Fibroblast of skin of left quadriceps (primary cell): ENCODE results near the gene ROBO4.

Source experiments
- DNase-seq, 2 experiments: peaks; one replicate each; pipeline ENCODE4 v3.0.0-alpha.2; 2013; ENCODE audit warnings: low read depth in 2 of 2

ROBO4 gene

DNA sequence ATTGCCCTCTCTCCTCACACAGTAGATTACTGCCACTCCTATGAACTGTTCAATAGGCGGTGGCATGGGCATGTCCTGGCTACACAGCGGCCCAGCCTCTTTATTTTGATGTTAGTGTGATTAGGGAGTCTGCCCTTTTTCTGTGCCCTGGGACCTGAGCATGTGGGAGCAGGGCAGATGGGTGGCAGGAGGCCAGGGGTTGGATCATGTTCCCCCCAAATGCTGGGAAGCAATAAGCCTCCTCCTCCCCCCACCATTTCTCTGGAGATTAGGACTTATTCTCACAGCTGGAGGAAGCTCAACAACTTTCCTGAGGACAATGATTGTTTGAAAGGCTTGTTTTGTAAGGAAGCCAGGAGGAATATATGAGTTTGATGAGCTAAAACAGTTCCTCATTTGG is 22.2 kb upstream of the ROBO4 start:
- no peak for DNase-seq

DNA sequence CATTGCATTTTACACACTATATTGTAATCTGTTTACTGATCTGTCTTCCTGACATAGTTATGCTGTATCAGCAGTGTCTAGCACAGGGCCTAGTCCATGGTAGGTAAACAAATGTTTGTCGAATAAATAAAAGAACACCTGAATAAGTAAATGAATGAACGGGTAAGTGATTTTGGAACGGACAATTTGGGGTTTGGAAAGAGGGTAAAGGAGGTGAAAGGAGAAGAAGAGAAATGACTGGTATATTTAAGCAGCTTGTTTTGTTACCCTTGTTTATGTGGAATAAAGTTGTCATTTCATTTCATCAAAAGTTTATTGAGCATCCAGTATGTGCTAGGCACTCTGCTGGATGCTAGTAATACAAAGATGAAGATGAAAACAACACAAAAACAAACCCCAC is 21.3 kb upstream of the ROBO4 start, which contains the start of gene HEPN1:
HEPN1 (plus strand) TSS at position 301 of the 400 bp plus-strand sequence.
- DNase-seq: no peak

DNA sequence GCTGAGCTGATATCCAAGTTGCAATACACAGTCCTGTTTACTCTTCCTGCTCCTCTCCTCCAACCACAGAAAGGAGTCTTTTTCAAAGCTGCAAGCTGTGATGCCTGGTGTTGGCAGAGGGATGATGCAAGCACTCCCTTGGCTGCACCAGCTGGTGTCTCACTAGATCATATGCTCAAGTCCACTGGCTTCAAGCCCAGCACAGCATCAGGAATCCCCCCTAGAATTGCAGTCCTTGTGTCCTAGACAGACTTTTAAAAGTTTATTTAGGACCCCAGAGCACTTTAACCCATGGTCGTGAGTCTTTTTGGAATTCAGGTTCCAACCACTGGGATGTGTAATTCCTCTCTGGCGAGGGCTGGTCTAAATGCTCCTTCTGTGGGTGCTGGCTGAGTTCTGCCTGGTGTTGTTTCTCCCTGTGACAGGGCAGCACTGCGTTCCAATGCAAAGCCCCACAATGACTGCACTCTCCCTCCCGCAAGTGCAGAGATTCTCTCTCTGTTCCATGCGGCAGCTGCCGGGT is 19.5 kb upstream of the ROBO4 start:
- DNase-seq: no peak

DNA sequence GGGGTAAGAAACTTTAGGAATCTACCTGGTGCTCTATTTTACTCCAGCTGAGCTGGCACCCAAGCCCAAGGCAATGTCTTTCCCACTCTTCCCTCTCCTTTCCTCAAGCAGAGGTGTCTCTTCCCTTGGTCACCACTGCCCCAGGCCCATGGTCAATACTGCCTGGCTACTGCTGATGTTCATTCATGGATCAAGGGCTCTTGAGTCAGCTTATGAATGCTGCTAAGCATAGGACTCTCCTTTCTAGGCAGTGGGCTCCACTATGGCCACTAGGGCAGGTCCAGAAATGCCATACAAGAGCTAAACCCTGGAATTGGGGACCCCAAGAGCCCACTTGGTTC is 18.7 kb upstream of the ROBO4 start:
- DNase-seq: no peak

DNA sequence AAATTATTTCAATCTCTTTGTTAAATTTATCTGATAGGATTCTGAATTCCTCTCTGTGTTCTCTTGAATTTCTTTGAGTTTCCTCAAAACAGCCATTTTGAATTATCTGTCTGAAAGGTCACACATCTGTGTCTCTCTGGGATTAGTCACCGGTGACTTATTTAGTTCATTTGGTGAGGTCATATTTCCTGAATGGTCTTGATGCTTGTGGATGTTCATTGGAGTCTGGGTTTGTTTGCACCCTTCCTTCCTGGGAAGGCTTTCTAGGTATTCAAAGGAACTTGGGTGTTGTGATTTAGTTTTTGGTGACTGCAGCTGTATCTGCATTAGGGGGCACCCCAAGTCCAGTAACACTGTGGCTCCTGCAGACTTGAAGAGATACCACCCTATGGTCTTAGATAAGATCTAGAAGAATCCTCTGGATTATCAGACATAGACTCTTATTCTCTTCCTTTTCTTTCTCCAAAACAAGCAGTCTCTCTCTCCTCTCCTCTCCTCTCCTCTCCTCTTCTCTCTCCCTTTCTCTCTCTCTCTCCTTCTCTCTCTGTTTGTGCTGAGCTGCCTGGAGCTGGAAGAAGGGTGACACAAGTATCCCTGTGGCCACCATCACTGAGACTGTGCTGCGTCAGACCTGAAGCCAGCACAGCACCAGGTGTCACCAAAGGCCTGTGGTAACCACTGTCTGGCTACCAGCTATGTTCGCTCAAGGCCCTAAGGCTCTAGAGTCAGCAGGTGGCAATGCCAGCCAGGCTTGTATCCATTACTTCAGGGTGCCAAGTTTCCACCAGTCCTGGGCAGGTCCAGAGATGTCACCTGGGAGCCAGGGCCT is 18.1 kb upstream of the ROBO4 start:
- no peak for DNase-seq

DNA sequence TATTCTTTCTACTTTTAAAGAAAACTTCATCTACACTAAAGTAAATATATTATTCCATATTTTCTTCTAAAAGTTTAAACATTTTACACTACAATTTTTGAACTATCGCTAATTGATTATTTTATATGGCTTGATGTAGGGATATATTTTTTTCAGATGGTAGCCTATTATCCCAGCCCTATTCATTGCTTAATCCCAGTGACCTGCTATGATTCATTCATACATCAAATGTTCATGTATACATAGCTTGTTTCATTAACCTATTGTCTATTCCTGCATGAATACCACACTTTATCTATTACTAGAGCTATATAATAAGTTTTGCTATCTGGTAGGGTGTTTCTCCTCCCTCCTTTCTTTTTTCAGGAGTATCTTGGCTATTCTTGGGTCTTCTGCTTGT is 5.0 kb upstream of the ROBO4 start:
- DNase-seq: no peak

DNA sequence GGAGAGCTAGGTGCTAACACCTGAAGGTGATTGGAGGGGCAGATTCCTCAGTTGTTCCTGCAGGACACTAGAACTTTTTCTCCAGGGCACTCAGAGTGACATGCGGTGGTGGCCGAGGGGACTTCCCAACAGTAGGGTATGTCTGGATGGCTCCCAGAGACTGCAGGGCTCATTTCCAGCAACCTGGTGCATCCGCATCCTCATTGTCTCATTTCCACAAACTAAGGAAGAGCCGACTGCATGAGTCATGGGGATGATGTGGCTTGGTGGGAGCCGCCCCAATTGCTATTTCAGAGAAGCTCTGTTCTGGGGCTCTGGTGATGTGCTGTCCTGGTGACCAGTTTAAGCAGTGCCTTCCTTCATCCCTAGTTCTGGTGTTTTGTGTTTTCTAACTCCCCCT is 2.8 kb upstream of the ROBO4 start:
- DNase-seq: peak; percentile 81 to 83

DNA sequence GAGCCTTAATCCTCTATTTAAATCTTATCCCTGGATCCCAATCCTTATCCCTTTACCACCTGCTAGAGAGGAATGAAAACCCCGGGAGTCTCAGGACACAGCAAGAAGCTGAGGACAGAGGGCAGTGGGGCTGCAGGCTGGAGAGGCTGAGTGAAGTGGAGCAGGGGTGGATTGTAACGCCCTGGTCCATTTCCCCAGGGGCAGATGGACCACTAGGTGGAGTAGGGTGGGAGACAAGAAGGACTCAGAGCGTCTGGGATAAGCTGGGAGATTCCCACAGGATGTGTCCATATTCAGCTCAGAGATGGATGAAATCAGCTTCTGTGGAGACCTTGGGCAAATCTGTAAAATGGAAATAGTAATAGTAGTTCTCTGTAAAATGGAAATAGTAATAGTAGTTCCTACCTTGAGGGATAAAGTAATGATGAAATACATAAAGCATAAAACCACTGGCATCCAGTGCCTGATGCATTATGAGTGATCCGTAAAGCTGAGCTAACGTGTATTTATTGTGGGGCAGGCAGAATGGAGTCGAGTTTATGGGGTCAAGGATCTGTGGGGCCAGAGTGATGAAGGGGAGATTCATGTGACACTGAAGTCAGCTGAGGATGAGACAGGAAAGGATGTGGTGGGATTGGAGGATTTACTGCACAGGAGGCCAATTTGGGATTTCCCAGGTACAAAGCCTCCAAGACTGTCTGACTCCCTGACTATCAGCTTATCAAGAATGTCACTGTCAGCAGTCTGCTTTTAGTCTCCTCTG is 1.9 kb upstream of the ROBO4 start:
- no peak for DNase-seq

DNA sequence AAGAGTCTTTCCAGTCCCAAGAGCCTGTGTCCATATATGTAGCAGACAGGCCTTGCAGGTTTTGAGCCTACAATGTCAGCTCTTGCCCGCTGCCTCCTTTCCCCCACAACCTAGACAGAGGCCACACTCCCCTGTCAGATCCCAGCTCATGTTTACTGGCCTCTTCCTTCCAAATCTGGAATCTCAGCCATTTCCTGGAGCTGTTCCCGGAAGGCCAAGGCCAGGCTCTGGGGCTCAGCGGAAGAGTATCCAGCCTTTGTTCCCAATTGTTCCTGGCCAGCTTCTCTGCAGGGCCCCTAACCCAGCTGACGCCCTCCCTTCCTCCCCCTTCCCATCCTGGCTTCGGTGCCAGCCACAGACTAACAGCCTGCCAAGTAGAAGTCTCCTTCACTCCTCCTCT is 1.0 kb upstream of the ROBO4 start:
- DNase-seq: peak in 1 of 2 experiments; percentile 45

DNA sequence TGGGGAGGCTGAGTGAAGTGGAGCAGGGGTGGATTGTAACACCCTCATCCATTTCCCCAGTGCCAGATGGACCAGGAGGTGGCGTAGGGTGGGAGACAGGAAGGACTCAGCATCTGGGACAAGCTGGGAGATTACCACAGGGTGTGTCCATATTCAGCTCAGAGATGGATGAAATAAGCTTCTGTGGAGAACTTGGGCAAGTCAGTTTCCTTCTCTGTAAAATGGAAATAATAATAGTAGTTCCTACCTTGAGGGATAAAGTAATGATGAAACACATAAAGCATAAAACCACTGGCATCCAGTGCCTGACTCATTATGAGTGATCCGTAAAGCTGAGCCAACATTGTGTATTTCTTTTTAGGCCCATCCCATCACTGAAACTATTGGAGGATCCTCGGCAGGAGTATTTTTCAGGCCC is 607 bp upstream of the ROBO4 start:
- DNase-seq: peak; percentile 82

DNA sequence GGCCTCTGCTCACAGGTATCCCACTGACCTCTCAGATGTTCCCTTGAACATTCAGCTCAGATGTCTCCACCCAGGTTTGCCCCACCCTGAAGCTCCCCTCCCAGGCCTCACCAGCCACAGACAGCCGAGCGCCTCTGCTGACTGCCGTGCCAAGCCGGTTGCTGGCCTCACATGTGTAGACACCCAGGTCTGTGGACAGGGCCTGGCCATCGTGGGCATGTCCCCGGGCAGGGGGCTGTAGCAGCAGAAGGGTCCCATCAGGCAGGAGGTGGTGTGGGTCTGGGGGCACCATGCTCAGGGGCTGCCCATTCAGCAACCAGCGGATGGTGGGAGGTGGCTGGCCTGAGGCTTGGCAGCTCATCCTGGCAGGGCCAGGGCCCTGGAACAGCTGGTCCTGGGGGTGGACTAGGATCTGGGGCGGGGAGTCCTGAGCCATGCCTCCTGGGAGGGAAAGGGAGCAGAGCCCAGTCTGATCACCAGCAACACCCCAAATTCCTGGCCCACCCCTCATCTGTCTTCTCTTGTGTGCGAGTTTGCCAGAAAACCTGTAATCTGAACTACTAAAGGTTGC is 759 bp downstream of the ROBO4 start:
- no peak for DNase-seq

DNA sequence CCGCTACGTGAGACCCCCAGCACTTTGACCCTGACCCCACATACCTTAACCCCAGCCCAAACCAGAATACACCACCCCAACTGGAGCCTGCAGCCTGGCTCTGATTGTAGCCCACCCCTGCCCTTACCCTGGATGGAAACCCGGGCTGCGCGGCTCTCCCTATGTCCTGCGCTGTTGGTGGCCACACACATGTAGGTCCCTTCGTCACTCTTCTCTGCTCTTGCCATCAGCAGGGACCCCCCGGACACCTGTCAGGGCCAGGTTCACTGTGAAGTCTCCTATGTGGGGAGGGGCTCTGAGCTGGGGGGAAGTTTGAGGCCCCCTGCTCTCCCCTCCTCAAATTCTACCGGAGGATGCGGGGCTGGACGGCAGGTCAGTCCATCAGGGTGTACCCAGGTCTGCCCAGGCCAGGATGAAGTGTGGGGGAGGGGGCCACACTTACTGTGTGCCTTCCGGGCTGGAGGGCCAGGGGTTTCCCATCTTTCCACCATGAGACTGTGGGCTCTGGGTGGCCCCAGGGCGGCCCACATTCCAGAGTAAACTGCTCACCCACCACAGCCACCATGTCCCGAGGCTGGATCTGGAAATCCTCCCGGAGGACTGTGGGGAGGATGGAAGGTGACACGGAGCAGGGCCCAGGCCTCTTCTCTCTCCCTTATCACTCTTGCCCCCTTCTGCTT is 1.5 kb downstream of the ROBO4 start:
- DNase-seq: no peak

DNA sequence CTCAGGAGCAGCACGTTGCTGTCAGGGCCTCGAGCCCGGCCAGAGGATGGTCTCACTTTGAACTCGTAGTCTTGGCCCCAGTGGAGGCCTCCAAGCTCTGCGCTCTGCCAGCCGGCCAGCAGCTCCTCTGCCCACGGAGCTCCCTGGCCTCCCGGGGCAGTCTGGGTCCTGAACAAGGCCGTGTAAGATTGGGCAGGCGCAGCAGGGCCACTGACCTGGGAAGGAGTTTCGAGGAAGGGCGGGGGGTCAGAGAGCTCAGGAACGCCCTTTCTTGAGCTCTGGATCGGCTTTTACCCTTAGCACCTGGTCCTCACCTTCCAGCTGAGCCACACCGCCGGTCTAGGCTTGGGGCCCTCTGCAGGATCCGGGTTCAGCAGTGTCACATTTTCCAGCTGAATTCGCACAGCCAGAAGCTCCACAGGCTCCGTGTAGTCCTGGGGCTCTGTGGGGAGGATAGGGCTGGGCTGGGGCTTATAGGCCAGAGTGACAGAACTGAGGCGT is 2.1 kb downstream of the ROBO4 start:
- DNase-seq: no peak

DNA sequence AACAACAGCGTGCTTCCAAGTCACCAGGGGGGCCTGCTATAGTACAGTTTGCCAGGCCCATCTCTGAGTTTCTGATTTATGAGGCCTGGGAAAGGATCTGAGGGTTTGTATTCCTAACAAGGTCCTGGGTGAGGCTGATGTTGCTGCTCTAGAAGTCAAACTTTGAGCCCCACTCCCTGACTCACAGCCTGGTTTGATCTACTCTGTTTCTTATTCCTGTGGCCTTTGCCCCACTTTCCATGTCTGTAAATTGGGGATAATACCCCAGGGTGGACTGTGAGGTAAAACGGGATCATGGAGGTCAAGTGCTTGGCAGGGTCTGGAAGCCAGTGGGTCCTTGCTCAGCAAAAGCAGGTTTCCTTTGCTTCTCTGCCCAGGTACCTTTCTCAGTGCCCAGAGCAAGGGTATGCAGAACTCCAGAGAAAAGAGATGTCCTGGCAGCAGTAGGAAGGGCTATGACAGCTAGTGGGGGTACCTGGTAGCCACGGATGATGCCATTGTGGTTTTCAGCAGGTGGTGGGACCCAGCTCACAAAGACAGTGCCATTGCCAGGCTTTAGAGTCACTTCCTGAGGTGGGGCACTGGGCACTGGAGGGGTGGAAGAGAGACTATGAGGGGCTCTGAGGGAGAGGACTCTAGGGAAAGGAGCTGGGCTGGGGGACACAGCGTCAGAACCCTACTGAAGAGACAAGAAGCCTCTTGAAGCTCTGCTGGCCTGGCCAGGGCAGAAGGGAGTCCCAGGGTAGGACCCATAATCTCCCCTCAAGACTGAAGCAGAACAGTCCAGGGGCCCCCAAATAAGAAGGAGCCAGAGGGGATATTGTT is 2.8 kb downstream of the ROBO4 start:
- no peak for DNase-seq

DNA sequence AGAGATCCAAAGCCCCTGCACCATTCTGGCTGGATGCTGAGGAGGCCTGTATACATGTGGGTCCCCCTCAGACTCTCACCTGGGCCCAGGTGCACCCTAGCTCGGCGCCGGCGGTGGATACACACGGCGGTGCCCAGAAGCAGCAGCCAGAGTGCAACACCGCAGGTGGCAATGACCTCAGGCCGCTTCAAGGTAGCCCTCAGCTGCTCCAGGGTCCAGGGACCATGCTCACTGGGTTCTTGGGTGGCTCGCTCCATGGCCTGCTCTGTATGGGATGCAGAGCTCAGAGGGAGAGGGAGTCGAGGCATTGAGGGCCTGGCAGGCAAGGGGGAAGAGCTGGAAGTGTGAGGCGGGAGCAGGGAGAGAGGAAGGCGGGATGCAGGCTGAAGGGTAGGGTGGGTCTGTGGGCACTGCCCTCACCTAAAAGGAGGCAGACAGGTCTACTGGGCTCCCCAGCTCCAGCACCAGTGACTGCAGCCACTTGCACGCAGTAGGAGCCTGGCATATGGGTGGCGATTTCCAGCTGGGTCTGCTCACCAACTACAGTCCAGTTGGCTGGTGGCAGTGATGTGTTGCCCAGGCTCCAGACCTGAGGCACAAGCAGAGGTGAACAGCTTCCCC is 3.8 kb downstream of the ROBO4 start:
- no peak for DNase-seq

DNA sequence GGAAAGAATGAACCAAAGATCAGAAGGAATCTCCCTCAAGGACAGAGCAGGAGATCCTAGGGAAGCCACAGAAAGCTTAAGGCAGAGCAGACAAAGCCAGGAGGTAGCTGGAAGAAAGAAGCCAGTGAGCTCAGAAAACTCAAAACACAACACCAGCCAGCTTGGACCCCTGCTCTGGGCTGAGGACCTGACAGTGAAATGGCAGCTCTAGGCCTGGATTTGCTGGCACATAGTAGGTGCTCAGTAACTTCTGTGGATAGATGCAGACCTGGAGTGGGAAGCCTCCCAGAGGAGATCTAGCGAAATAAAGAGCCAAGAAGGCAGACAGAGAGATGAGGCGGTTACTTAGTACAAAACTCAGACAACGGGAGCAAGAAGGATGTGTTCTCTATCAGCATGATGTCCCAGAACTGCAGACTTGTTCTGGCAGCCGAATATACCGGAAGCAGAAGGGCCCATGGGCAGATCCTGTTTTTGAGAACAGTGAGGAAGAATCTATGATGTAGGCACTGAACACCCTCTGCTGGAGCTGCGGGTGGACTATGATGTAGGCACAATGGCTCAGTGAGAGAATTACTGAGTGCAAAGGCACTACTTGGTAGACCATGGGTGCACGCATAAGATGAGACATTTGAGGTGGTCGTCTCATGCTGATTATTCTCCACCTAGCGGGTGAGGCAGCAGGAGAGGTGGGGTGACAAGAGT is 4.8 kb downstream of the ROBO4 start:
- DNase-seq: no peak

DNA sequence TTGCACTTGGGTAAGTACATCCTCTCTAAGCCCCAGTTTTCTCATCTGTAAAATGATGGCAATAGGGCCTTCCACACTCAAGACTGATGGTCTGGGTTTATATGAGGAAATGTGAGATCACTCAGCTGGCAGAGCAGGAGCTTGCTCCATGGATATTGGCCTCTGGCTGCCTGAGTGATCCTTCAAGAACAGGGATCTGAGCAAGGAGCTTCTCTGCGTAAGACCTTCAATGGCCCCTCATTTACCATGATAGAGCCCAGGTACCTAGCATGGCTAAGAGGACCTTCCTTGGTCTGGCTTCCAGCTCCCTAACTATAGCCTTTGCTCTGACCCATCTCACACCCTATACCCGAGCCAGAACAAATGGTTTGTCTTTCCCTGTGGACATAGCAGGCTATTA is 5.5 kb downstream of the ROBO4 start:
- DNase-seq: no peak

DNA sequence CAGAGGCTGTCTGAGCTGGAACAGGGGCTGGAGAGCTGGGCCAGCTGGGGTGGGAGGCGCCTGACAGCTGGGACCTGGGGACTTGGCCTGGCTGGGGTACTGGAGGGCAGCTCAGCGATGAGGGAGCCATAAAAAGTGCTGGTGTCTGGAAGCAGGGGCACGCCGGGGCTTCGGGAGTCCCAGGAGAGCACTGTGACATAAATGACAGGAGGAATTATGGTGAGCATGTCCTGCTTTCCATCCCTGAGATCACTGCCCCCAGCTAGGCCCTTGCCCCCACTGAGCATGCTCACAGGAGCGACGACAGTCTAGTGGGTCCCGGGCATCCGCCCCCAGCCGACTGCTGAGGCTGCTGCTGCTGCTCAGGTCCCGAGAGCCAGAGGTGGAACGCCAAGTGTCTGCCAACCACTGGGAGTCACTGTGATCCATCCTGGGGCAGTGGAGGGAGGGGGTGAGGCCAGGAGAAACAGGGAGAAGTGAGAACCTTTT is 6.2 kb downstream of the ROBO4 start:
- no peak for DNase-seq

DNA sequence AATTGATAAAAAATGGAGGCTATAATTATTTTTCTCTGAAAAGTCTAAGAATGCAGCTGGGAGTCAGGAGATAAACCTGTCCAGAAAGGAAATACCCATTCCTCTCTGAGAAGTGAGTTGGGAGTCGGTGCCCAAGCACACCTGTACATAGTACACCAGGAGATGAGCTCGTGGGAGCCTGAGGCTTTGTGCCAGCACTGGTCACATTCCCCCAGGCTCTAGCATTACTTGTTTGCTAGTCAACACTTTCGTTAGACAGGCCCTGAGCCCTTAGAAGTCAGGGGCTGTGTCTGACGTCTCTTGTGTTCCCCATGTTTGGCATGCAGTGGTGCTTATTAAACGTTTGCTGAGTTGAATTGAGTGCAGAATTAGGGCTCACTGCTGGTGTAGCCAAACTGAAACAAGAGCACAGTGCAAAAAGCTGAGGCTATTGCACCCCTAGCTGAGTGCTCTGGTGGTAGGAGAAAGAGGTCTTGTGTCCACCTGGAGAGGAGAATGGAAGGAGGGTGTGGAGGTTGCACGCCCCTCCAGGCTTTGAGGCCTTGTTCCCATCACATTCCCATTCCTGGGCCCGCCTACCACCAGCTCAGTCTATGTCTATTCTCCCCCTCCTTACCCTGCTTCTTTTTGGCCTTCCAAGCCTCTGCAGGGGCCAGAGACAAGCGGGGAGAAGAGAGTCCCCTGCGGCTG is 6.8 kb downstream of the ROBO4 start:
- DNase-seq: no peak
